ENCODE results near the gene IFIT5. TPM values are rescaled to one million over a fixed set of nuclear protein-coding genes. Genes with fewer than 3 reads are reported as not detected.

The IFIT5 gene
- total RNA-seq, result 7.9 and 15.0 TPM in 2 replicates

GRCh38 chr10:89414146-89414878, at the start of gene IFIT5:
Gene IFIT5, plus strand, starts transcription at chr10:89414568. Its CDS starts 231 bp downstream, at chr10:89414799.

GRCh38 chr10:89377705-89378637, 36.4 kb upstream of the IFIT5 start, which contains the start of gene IFIT1B:
Gene IFIT1B, plus strand, starts transcription at chr10:89378056. Its CDS starts 80 bp downstream, at chr10:89378136.

GRCh38 chr10:89391907-89392756, 22.2 kb upstream of the IFIT5 start, which contains the start of gene IFIT1:
Gene IFIT1, plus strand, starts transcription at chr10:89392623. Its CDS starts 90 bp downstream, at chr10:89392713.

Other genes with a start within 250 kb of the IFIT5 start
- under 0.01 and 0.21 TPM in 2 replicates for gene CH25H, start 207.3 kb upstream of the IFIT5 start, total RNA-seq
- 25.6 and 66.3 TPM in 2 replicates for gene LIPA, start 162.8 kb upstream of the IFIT5 start, total RNA-seq
- gene IFIT2, start 112.5 kb upstream of the IFIT5 start, total RNA-seq, result 5.1 and 6.4 TPM in 2 replicates
- gene IFIT3, start 86.6 kb upstream of the IFIT5 start, total RNA-seq, result 3.1 and 6.4 TPM in 2 replicates
- not detected in 2 replicates for gene IFIT1B, start 36.5 kb upstream of the IFIT5 start, total RNA-seq
- gene IFIT1, start 21.9 kb upstream of the IFIT5 start, total RNA-seq, result 3.4 and 7.2 TPM in 2 replicates
- gene SLC16A12, start 121.0 kb downstream of the IFIT5 start, total RNA-seq, result under 0.01 and 0.14 TPM in 2 replicates
- gene PANK1, start 230.7 kb downstream of the IFIT5 start, total RNA-seq, result 8.2 and 15.9 TPM in 2 replicates